ENCODE data around the gene HSFX1.

The HSFX1 gene

DNA sequence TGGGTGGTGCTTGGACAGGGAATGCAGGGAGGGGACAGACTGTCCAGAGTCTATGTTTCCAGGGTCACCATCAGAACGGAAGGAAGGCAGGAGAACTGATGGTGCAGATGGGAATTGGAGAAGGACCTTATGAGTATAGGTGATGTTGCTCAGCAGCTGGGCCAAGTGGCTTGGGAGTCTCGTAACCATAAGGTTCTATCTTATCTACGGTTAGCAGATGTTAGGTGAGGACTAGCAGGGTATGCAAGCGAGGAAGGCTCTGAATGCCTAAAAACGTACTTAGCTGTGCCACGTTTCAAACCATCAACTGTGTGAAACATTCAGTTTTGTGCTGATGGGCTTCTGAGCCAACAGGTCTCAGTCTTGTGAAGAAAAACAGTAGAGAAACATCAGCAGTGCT is 30.2 kb downstream of the HSFX1 start:
- no peak for DNase-seq (ENCODE audit: low read depth)

DNA sequence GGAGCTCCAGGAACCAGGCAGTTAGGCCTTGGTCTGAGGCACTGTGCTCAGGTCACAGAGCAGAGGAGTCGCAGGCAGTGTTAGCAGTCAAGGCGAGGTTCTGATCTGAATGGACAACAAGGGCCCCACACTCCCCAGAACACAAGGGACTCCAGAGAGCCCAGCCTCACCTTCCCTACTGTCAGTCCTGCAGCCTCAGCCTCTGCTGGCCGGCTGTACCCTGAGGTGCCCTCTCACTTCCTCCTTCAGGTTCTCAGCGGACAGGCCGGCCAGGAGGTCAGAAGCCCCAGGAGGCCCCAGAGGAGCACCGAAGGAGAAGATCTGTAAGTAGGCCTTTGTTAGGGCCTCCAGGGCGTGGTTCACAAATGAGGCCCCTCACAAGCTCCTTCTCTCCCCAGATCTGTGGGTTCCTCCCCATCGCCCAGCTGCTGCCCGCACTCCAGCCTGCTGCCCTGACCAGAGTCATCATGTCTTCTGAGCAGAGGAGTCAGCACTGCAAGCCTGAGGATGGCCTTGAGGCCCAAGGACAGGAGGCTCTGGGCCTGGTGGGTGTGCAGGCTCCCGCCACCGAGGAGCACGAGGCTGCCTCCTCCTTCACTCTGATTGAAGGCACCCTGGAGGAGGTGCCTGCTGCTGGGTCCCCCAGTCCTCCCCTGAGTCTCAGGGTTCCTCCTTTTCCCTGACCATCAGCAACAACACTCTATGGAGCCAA is 34.0 kb downstream of the HSFX1 start:
- no peak for DNase-seq (ENCODE audit: low read depth)

DNA sequence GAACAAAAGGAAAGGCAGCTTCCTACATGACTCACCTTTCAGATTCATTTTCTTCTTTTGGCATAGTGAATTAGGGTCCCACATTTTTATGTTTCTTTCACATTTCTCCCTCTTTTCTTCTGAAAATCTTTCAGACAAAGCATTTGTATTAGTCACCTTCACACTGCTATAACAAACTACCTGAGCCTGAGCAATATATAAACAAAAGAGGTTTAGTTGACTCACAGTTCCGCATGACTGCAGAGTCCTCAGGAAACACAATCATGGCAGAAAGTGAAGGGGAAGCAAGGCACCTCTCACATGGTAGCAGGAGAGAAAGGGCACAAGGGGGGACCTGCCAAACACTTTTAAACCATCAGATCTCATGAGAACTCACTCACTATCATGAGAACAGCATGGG is 44.8 kb downstream of the HSFX1 start:
- DNase-seq (ENCODE audit: low read depth), result no peak

DNA sequence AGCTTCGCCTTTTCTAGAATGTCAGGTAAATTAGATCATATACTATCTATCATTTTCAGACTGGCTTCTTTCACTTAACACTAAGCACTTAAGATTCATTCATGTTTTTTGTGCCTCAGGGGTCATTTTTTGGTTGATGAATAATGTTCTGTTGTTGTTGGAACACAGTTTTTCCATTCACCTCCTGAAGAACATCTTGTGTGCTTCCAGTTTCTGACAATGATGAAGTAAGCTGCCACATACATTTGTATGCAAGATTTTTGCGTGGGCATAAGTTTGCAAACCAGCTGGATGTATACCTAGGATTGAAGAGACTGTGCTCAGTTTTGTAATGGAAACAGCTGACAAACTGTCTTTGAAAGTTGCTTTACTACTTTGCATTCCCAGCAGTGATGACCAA is 45.5 kb downstream of the HSFX1 start:
- DNase-seq (ENCODE audit: low read depth), result no peak

DNA sequence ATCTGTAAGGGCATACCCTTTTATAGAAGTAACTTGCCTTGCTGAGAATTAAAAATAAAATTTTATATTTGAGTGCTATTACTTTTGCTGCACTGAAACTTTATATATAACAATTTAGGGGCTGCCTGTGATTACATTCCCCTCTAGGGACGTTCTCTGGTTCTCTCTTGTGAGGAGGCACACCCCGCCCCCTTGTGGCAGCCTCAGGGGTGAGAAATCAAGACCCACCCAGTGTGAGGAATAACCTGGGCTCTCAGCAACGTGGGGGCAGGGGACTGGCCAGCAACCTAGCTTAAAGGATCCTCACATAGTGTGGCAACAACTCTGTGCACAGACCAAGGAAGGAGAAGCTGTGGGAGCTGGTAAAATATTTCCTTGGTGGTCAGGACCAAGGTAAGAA is 51.6 kb downstream of the HSFX1 start:
- DNase-seq (ENCODE audit: low read depth), result no peak

Measured in T follicular helper cell (primary cell).